Neutrophil (primary cell): ENCODE results near the gene IGLL1.

Experiments
- H3K27ac ChIP-seq: fragments of 200-600 bp; sonication (generic); 2 replicates; pipeline ENCODE4 v1.5.1; 2016; ENCODE audit warnings: mild to moderate bottlenecking, moderate library complexity
- H3K27me3 ChIP-seq: fragments of 200-600 bp; sonication (generic); 2 replicates; pipeline ENCODE4 v1.6.0; 2016; ENCODE audit warnings: mild to moderate bottlenecking
- H3K36me3 ChIP-seq: fragments of 200-600 bp; sonication (generic); 2 replicates; pipeline ENCODE4 v1.5.1; 2017
- H3K4me1 ChIP-seq, 2 experiments: fragments of 200-600 bp in 1 of 2; sonication (generic) in 1 of 2; 1 replicate in 1 of 2; 2 replicates in 1 of 2; pipeline versions ENCODE4 v1.5.1 to v1.6.1; 2013 to 2016; ENCODE audit warnings: low read depth in 1 of 2, low read length in 1 of 2, mild to moderate bottlenecking in 1 of 2, moderate library complexity in 1 of 2; ENCODE audit not compliant: control insufficient read depth in 1 of 2, insufficient read depth in 1 of 2
- H3K4me3 ChIP-seq, 2 experiments: fragments of 200-600 bp in 1 of 2; sonication (generic) in 1 of 2; 1 replicate in 1 of 2; 2 replicates in 1 of 2; pipeline ENCODE4 v1.5.1; 2013 to 2016; ENCODE audit warnings: low read depth in 1 of 2, low read length in 1 of 2, mild to moderate bottlenecking in 1 of 2, moderate library complexity in 1 of 2
- H3K9me3 ChIP-seq: fragments of 200-600 bp; sonication (generic); 2 replicates; pipeline ENCODE4 v1.5.1; 2016
- TF ChIP-seq, protein P1 (sequence below): fragments of 200-600 bp; sonication (generic); IDR thresholded peaks from 2 replicates; pipeline ENCODE4 v1.5.1; 2016; ENCODE audit warnings: antibody characterized with exemption

The IGLL1 gene

DNA sequence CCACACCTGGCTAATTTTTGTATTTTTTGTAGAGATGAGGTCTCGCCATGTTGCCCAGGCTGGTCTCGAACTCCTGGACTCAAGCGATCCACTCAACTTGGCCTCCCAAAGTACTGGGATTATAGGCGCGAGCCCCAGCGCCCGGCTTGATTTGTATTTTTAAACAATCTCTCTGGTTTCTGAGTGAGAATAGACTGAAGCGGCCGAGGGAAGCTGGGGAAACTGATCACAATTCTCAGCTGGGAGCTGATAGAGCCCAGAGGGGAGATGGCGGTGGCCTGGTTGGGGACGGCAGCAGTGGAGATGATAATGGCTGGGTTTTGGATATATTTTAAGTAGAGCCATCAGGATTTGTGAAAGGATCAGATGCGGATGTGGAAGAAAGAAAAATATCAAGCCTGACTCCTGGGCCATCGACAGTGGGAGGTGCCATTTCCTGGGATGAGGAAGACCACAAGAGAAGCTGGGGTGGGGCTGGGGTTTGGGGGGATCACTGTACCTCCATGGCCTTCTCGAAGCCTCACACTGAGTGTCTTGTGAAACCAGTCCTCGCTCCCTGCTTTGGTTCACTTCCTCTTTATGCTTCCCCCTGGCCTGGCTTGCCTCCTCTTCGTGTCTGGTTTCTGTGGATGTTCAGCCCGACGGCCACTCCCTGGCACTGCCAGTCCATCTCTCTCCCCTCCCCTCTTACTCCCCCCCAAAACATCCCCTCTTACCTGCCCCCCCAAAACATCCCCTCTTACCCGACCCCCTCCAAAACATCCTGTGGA is 51.9 kb downstream of the IGLL1 start:
- no peaks in the 10 kb centered on the region for H3K9me3 ChIP-seq
- no peak overlapping the region for H3K4me3 ChIP-seq
- H3K36me3 ChIP-seq: no peaks in the 10 kb centered on the region
- H3K27me3 ChIP-seq: peaks cover 38% of the 10 kb centered on the region
- H3K27ac ChIP-seq: no peak overlapping the region
- no peaks in the 10 kb centered on the region for H3K4me1 ChIP-seq
- TF ChIP-seq, protein P1, sequence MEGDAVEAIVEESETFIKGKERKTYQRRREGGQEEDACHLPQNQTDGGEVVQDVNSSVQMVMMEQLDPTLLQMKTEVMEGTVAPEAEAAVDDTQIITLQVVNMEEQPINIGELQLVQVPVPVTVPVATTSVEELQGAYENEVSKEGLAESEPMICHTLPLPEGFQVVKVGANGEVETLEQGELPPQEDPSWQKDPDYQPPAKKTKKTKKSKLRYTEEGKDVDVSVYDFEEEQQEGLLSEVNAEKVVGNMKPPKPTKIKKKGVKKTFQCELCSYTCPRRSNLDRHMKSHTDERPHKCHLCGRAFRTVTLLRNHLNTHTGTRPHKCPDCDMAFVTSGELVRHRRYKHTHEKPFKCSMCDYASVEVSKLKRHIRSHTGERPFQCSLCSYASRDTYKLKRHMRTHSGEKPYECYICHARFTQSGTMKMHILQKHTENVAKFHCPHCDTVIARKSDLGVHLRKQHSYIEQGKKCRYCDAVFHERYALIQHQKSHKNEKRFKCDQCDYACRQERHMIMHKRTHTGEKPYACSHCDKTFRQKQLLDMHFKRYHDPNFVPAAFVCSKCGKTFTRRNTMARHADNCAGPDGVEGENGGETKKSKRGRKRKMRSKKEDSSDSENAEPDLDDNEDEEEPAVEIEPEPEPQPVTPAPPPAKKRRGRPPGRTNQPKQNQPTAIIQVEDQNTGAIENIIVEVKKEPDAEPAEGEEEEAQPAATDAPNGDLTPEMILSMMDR: no peak

DNA sequence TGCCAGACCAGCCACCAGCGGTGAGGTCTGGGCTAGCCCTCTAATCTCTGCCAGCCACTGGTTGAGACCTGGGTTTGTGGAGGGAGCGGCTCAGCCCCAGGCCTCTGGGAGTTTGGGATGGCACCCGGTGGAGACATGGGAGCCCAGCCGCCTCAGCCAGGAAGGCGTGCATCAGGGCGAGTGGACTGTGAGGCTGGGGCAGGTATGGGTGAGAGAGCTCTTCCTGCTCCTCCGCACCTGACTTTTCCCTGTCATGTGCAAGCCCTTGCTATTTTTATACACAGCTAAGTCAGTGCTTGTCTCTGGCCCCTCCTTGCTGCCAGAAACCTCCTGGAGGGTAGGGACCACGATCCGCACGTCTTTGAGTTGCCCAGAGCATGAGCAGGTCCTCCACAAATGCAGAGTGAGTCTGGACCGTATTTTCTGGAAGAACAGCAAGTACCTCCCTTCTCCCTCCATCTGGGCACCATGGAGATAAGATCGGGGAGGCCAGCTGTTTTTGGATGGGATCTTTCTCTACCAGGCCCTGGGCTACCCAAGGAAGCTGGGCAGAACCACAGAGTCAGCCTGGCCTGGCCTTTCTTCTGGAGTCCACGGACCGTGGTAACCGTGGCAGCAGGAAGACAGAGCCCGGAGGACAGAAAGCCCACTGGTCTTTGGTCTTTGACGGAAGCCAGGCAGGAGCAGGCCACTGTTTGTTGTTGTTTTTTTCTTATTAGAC is 53.3 kb downstream of the IGLL1 start:
- H3K9me3 ChIP-seq: no peaks in the 10 kb centered on the region
- TF ChIP-seq, protein P1: no peak
- peaks cover 2 to 3% of the 10 kb centered on the region in 2 experiments for H3K4me1 ChIP-seq
- H3K36me3 ChIP-seq: no peaks in the 10 kb centered on the region
- H3K27me3 ChIP-seq: peaks cover 48% of the 10 kb centered on the region
- H3K4me3 ChIP-seq: no peak overlapping the region
- no peak overlapping the region for H3K27ac ChIP-seq

DNA sequence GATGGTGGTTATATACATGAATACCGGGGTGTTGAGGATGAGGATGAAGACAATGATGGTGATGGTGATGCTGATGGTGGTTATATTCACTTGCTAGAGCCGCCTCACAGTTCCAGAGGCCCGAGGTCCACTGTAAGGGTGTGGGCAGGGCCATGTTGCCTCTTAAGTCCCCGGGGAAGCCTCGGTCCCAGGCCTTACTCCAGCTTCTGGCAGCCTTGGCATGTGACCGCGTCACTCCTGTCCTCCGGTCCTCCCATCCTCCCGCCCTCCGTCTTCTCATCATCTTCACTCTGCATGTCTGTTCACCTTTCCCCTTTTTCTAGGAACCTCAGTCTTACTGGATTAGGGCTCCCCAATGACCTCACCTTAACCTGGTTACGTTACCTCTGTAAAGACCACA is 54.6 kb downstream of the IGLL1 start:
- Histone ChIP-seq H3K9me3 (no peaks in the 10 kb centered on the region), H3K27ac (no peak overlapping the region), H3K36me3 (no peaks in the 10 kb centered on the region), H3K27me3 (peaks cover 61% of the 10 kb centered on the region), H3K4me1 (peaks cover 4 to 10% of the 10 kb centered on the region in 2 experiments), H3K4me3 (no peak overlapping the region)
- TF ChIP-seq, protein P1: no peak

DNA sequence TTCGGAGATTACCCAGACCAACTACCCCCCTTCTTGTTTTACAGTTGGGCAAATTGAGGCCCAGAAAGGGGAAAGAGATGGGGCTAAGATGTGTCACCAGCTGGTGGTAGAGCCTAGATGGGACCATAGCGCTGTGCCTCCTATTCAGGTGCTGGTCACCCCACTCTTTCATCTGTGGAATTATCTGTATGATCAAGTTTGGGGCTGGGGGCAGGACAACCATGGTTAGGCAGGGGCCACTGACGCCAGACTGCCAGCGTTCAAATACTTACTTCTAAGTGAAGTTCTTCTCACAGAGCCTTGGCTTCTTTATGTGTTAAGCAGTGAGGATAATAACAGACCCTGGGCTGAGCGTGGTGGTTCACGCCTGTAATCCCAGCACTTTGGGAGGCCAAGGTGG is 55.9 kb downstream of the IGLL1 start:
- no peaks in the 10 kb centered on the region for H3K9me3 ChIP-seq
- H3K27me3 ChIP-seq: peaks cover 70% of the 10 kb centered on the region
- no peak overlapping the region for H3K4me3 ChIP-seq
- TF ChIP-seq, protein P1: no peak
- no peaks in the 10 kb centered on the region for H3K36me3 ChIP-seq
- no peak overlapping the region for H3K27ac ChIP-seq
- H3K4me1 ChIP-seq: peaks cover 4 to 10% of the 10 kb centered on the region in 2 experiments

- no peak overlapping the region for H3K27ac ChIP-seq
- peaks cover 67% of the 10 kb centered on the region for H3K27me3 ChIP-seq
- H3K4me3 ChIP-seq: no peak overlapping the region
- peaks cover 4 to 10% of the 10 kb centered on the region in 2 experiments for H3K4me1 ChIP-seq
- H3K36me3 ChIP-seq: no peaks in the 10 kb centered on the region
- H3K9me3 ChIP-seq: no peaks in the 10 kb centered on the region
- TF ChIP-seq, protein P1: no peak
Observed at GRCh38 chr22:23523713-23524112, 56.4 kb downstream of the IGLL1 start.
